Measurements from ENCODE around the gene PRR9.
"Not testable (repeated sequence)": the region's sequence is repeated elsewhere in the genome, so short reads cannot be mapped to it uniquely, and the experiment has no call there.

Gene PRR9, protein sequence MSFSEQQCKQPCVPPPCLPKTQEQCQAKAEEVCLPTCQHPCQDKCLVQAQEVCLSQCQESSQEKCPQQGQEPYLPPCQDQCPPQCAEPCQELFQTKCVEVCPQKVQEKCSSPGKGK

DNA sequence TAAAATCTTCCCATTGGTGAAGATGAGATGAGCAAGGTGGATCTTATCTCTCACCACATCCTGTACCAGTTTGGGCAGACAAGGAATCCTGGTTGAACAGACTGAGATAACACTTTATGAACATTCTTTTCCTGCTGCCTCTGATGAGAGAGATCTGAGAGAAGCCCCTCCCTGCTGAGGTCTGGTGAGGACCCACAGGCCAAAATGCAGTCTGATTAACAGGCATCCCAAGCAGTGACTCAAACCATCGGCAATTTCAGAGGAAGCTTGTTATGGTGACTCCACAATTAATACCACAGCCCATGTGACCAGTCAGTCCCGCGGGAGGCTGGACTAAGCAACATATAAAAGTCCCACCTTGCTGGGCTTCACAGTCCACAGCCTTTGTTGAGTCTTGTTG lies at the start of gene PRR9:
PRR9 (plus strand) TSS at position 373 of the 400 bp plus-strand sequence. CDS start 561 bp downstream, outside the sequence.
- DNase-seq (ENCODE audit: insufficient read length, low spot score) (no peak), FAIRE-seq (no peak)

DNA sequence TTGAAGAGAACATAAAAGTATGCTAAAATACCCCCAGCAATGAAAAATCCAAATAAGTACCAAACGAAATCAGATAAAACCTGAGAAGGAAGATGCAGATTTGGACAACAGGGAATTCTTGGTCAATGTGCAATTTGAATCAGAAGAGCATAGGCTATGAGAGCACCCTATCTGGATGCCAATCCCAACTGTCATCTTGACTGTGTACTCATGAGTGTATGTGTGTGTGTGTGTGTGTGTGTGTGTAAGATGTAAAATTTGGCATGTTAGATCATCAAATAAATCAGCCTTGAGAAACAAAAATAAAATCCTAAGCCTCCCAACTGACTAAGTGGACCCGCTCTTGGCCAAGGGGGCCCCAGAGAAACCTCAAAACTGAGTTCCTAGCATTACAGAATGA lies 48.7 kb upstream of the PRR9 start:
- no peak for FAIRE-seq
- DNase-seq (ENCODE audit: insufficient read length, low spot score) = no peak

DNA sequence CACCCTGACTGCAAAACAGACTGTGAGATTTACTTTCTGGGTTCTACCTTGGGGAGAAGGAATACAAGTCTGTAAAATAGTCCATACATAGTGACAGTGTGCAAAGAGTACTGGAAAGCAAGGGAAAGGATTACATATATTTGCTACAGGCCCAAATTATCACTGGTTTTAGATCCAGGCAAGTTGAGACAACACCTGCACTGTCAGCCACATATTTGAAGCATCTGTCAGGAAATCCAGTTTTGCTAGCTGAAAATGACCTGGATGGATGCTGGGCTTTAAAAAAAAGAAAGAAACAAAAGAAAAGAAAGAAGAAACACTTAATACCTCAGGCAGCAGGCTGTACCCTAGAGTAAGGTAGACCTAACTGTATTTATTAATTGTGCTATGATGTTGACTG lies 42.8 kb upstream of the PRR9 start:
- FAIRE-seq (no peak), DNase-seq (ENCODE audit: insufficient read length, low spot score) (no peak)

GRCh38 chr1:153178922-153179321 lies 38.5 kb upstream of the PRR9 start:
- no peak for DNase-seq (ENCODE audit: insufficient read length, low spot score)
- FAIRE-seq = no peak

- DNase-seq (ENCODE audit: insufficient read length, low spot score) = no peak
- FAIRE-seq = no peak
Measured at GRCh38 chr1:153180556-153180955, 36.8 kb upstream of the PRR9 start.

GRCh38 chr1:153188301-153188700 lies 29.1 kb upstream of the PRR9 start:
- not testable (repeated sequence) for DNase-seq (ENCODE audit: insufficient read length, low spot score); FAIRE-seq

GRCh38 chr1:153190373-153190772 lies 27.0 kb upstream of the PRR9 start:
- FAIRE-seq (no peak), DNase-seq (ENCODE audit: insufficient read length, low spot score) (no peak)

- FAIRE-seq (no peak), DNase-seq (ENCODE audit: insufficient read length, low spot score) (no peak)
Measured at GRCh38 chr1:153192697-153193096, 24.7 kb upstream of the PRR9 start.

- no peak for FAIRE-seq
- no peak for DNase-seq (ENCODE audit: insufficient read length, low spot score)
Measured at GRCh38 chr1:153194331-153195050, 22.9 kb upstream of the PRR9 start.

DNA sequence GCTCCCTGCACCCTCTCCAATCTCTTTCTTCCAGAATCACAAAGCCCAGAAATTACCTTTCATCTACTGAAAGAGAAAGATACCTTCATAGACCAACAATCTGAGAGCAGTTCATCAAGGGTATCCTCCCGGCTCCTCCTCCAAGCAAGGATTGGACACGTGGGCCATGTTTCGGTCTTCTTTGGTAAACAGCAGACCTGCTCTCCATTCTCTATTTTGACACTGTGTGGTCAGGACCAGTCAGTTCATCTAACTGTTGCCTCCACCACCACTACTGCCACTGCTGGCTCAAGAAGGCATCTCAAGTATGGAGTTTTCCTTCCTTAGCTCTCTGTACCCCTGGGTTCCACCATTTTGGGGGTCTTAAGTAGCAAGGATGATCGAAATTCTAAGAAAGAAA lies 22.2 kb upstream of the PRR9 start:
- no peak for FAIRE-seq
- DNase-seq (ENCODE audit: insufficient read length, low spot score) = no peak

DNA sequence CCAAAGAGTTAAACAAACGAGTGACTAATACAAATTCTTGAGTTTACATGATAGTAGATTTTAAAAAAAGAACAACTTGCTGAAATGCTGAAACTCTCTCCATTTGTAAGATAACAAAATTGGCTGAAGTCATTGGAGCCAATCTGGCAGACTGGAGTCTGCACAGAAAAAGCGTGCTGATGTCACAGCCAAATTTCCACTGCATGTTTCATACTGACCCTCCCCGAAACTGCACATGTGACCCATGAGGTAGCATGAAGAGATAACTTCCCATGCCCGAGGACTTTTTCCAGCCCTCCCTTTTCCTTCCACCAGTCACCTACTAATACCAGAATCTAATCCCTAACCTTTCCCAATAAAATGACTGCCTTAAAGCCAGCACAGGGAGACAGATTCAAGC lies 15.4 kb upstream of the PRR9 start:
- FAIRE-seq (no peak), DNase-seq (ENCODE audit: insufficient read length, low spot score) (no peak)

- FAIRE-seq (no peak), DNase-seq (ENCODE audit: insufficient read length, low spot score) (no peak)
Measured at GRCh38 chr1:153203130-153203529, 14.3 kb upstream of the PRR9 start, which contains the start of gene LELP1. Gene LELP1 (plus strand): TSS chr1:153203430. CDS start chr1:153204708, 1,278 bp downstream.

DNA sequence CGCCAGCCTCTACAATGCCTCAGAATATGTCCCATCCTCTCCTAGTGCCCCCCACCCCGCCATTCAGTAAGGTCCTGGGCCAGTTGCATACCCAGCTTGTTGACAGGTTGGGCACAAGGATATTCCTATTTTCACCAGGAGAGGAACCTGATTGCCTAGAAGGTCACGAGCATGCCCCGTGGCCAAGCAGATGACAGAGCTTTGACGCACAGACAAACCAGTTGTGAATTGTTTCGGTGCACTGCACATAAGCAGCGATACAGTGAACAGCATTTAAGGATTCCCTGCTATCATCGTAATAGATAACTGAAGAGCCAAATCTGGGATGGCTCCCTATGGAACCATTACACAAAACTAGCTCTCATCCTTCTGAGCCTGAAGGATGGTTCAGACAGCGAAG lies 10.8 kb upstream of the PRR9 start:
- DNase-seq (ENCODE audit: insufficient read length, low spot score) = no peak
- FAIRE-seq = no peak

- DNase-seq (ENCODE audit: insufficient read length, low spot score) (no peak), FAIRE-seq (no peak)
Measured at GRCh38 chr1:153210206-153210605, 7.2 kb upstream of the PRR9 start.

DNA sequence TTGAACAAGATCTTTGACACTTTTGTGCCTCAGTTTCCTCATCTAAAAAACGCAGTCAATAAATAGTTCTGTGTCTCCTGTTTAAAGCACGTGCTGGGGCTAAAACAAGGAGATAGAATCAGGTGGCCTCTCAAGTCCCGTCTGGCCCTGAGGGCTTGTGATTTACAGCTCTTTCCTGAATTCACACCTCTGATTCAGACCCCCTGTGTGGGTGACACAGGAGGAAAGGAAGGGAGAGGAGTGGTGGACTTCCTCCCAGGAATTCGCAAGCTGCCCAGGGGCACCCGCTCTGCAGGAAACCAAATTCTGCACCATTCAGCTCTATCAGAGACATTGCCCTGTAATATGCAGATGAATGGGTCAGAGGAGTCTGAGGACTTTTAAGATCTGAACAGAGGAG lies 5.2 kb upstream of the PRR9 start:
- DNase-seq (ENCODE audit: insufficient read length, low spot score) (no peak), FAIRE-seq (no peak)

DNA sequence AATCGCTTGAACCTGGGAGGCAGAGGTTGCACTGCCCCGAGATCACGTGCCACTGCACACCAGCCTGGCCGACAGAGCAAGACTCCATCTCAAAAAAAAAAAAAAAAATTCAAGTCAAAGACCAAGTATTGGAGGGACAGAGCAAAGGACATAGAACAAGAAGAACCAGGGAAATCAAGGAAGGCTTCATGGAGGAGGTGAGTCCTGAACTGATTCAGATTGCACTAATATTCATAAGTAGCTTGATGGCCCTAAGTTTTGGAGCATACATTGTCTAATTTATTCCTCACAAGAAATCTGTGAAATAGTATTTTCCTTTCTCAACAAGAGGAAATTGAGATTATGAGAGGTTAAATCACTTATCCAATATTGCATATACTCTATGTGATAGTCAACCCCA lies 3.9 kb upstream of the PRR9 start:
- FAIRE-seq (no peak), DNase-seq (ENCODE audit: insufficient read length, low spot score) (no peak)

DNA sequence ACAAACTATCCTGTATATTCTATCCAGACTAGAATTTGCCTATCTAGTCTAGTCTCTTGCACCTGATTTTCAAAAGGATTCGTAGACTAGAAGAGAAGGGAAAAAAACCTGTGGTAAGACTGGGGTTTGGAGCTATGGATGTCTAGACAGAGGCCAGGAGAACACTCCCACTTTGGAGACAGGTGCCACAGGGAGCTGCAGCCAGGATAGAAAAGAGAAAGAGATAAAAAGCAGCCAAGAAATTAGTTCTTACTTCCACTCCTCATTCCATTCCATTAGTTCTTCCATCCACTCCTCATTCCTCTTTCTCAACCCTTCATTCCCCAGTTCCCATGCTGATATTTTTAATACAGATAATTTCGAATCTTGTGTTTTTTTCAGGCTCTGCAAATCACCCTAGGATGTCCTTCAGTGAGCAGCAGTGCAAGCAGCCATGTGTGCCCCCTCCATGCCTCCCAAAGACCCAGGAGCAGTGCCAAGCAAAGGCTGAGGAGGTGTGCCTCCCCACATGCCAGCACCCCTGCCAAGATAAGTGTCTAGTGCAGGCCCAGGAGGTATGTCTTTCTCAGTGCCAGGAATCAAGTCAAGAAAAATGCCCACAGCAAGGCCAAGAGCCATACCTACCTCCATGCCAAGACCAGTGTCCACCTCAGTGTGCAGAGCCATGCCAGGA lies 496 bp downstream of the PRR9 start:
- no peak for DNase-seq (ENCODE audit: insufficient read length, low spot score)
- FAIRE-seq = no peak

DNA sequence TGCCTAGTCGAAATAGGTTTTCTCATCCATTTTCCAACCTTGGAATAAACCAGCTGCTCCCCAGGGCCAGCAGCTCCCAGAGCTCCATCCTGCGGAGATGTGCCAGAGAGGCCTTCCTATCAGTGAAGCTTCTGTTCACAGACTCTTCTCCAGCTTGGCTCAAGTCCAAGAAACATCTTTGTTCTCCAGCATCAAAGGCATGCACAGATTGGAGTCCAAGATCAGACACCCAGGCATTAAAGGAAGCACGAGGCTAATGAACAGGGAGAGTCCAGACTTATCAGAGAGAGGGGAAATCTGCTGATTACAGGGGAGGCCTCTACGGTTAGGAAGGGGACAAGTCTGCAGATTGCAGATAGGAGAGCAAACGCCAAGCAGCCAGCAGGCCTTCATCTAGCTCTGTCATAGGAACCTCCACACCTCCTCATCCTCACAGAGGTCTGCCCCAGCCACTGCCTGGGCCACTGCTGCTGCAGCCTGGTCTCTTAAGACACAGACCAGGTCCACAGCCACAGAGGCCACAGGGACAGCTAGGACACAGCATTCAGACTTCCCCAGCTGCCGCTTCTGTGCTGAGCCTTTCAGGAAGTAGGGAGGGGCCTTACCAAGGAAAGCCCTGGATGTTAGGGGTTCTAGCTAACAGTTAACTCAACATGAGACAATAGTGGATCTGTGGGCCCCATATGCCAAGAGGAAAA lies 3.4 kb downstream of the PRR9 start:
- FAIRE-seq (no peak), DNase-seq (ENCODE audit: insufficient read length, low spot score) (no peak)

- FAIRE-seq = peak; percentile 93
- DNase-seq (ENCODE audit: insufficient read length, low spot score) = not testable (repeated sequence)
Measured at GRCh38 chr1:153223040-153223891, 5.9 kb downstream of the PRR9 start.

DNA sequence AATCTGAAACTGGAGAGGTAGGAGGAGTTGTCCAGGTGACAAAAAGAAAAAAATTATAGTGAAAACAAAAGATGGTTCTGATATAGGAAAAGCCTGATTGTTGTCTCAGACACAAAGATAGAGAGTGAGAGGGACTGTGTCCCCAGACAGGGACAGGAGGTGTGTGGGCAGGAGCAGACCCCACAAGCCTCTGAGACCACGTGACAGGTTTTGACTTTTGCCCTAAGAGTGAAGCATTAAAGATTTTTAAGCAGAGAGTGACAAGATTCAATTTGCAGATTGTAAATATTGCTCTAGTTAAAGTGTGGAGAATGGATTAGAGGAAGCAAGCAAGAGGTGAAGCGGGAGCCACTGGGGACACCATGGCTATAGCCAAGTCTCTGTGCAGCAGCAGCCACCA lies 10.4 kb downstream of the PRR9 start:
- DNase-seq (ENCODE audit: insufficient read length, low spot score) (no peak), FAIRE-seq (no peak)

DNA sequence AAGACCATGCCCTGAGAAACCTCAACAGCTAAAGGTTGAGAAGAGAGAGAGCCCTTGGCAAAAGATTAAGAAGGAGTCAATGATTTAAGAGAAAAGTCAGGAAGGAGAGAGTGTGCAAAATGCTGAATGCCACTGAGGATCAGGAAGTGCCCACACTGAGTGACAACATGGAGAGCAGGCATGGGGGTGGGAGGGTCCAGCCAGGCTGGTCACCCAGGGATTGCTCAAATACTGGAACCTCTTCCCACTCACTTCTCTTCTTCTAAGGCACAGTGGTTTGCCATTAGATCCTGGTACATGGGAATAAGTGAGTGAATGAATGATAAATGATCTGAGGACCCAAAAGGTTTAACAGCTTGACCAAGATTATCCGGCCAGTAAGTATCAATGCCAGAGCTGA lies 11.1 kb downstream of the PRR9 start:
- DNase-seq (ENCODE audit: insufficient read length, low spot score) (no peak), FAIRE-seq (no peak)
